ENCODE measurements around the gene ZC2HC1C. TPM values are rescaled to one million over a fixed set of nuclear protein-coding genes. Genes with fewer than 3 reads are reported as not detected.
A peak's percentile ranks its signal among the peaks of the same experiment; 100 is the strongest.

ZC2HC1C gene
- total RNA-seq, 1 experiment from 2014 or later, result 1.3 TPM

GRCh38 chr14:75051556-75051899, 17.9 kb upstream of the ZC2HC1C start:
- POLR2A ChIA-PET, result interaction anchor here (0.9 to 4.9 kb wide), 5 partner anchors 13 to 48 kb away, joined by 3 to 49 read pairs (median 6); partner anchors contain the start of genes ACYP1 and ZC2HC1C
- Mint-ChIP-seq H3K36me3 (ENCODE audit: insufficient read depth, unreplicated experiment) (peaks cover 20% of the 10 kb centered on the region), H3K9me3 (ENCODE audit: unreplicated experiment) (no peaks in the 10 kb centered on the region), H3K4me1 (ENCODE audit: insufficient read depth, unreplicated experiment) (peaks cover 36% of the 10 kb centered on the region), H3K27ac (ENCODE audit: low read depth, unreplicated experiment) (peak overlapping the region; percentile 95), H3K4me3 (ENCODE audit: unreplicated experiment) (peak overlapping the region; percentile 83), H3K27me3 (ENCODE audit: insufficient read depth, unreplicated experiment) (no peaks in the 10 kb centered on the region)
- CTCF ChIA-PET, result interaction anchor here (0.6 to 1.1 kb wide), 6 partner anchors 105 to 548 kb away, joined by 3 to 4 read pairs (median 3); no protein-coding TSS in a partner anchor
- TF ChIP-seq, protein P1, sequence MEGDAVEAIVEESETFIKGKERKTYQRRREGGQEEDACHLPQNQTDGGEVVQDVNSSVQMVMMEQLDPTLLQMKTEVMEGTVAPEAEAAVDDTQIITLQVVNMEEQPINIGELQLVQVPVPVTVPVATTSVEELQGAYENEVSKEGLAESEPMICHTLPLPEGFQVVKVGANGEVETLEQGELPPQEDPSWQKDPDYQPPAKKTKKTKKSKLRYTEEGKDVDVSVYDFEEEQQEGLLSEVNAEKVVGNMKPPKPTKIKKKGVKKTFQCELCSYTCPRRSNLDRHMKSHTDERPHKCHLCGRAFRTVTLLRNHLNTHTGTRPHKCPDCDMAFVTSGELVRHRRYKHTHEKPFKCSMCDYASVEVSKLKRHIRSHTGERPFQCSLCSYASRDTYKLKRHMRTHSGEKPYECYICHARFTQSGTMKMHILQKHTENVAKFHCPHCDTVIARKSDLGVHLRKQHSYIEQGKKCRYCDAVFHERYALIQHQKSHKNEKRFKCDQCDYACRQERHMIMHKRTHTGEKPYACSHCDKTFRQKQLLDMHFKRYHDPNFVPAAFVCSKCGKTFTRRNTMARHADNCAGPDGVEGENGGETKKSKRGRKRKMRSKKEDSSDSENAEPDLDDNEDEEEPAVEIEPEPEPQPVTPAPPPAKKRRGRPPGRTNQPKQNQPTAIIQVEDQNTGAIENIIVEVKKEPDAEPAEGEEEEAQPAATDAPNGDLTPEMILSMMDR (IDR thresholded peaks at IDR 0.05; ENCODE audit: unreplicated experiment), result no peak
- DNase-seq (ENCODE audit: unreplicated experiment), result no peak
- intact Hi-C loops (cut with micrococcal nuclease), result no loop called here
- no TSS peak for BruUV-seq (replicated peaks)

DNA sequence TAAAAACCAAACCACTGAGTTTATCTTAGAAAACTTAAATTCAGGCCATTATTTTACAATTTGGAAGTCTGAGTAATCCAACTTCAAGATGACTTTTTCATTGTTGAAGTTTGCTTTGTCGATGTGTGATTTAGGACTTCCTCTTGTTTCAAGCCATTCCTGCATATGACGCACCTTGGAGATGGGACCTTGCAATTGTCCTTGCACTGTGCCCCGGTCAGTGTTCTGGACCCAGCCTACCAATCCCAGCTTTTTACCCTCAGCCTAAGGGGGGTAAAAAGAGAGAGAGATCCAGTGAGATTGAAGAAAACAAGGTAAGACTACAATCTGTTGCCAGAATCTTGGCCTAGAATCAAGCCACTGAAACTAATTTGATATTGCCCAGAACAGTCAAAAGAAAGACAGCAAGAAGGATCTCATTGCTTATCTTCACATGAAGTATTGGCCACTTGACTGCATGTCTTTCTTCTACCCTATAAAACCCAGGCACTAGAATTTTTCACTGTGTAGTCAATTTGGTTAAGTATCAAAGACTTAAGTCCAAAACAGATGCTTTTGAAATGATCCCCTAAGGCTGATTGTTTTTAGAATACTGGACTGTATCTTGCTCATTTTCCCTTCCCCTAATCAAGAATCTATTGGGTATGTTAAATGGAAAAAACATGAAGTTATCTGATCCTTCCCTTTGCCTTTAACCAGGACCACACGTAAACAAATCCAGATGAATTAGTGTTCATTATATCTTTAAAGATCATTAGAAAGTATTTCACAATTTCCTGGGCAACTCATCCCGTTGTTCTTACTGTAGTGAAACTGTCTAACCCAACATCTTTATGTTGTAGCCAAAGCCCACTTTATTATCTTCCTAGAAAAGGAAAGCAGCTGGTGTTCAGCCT, 15.8 kb upstream of the ZC2HC1C start:
- Mint-ChIP-seq H3K36me3 (ENCODE audit: insufficient read depth, unreplicated experiment) (peaks cover 22% of the 10 kb centered on the region), H3K9me3 (ENCODE audit: unreplicated experiment) (no peaks in the 10 kb centered on the region), H3K27me3 (ENCODE audit: insufficient read depth, unreplicated experiment) (no peaks in the 10 kb centered on the region), H3K4me1 (ENCODE audit: insufficient read depth, unreplicated experiment) (peaks cover 36% of the 10 kb centered on the region), H3K4me3 (ENCODE audit: unreplicated experiment) (no peak overlapping the region), H3K27ac (ENCODE audit: low read depth, unreplicated experiment) (no peak overlapping the region)
- no TSS peak for BruUV-seq (replicated peaks)
- ChIA-PET POLR2A (interaction anchor here (0.8 to 4.9 kb wide), 3 partner anchors 11 to 16 kb away, joined by 3 to 49 read pairs (median 5); partner anchors contain the start of genes ACYP1 and ZC2HC1C), CTCF (interaction anchor here (0.6 to 1.3 kb wide), 3 partner anchors 10 to 51 kb away, joined by 3 to 4 read pairs (median 3); partner anchors contain the start of genes ACYP1 and EIF2B2)
- TF ChIP-seq, protein P1 (IDR thresholded peaks at IDR 0.05; ENCODE audit: unreplicated experiment), result no peak
- intact Hi-C loops (cut with micrococcal nuclease), result no loop called here
- DNase-seq (ENCODE audit: unreplicated experiment), result no peak

GRCh38 chr14:75054421-75054820, 15.0 kb upstream of the ZC2HC1C start:
- ChIA-PET CTCF (interaction anchor here (0.6 kb wide), 1 partner anchor 52 kb away, joined by 4 read pairs; the partner anchor contains the start of gene EIF2B2), POLR2A (interaction anchor here (0.8 to 1.3 kb wide), 2 partner anchors 11 to 15 kb away, joined by 3 to 5 read pairs; partner anchors contain the start of gene ZC2HC1C)
- H3K4me3 Mint-ChIP-seq (ENCODE audit: unreplicated experiment), result no peak overlapping the region
- no peak overlapping the region for H3K27ac Mint-ChIP-seq (ENCODE audit: low read depth, unreplicated experiment)
- DNase-seq (ENCODE audit: unreplicated experiment), result no peak
- no TSS peak for BruUV-seq (replicated peaks)
- TF ChIP-seq, protein P1 (IDR thresholded peaks at IDR 0.05; ENCODE audit: unreplicated experiment), result no peak
- no peaks in the 10 kb centered on the region for H3K9me3 Mint-ChIP-seq (ENCODE audit: unreplicated experiment)
- intact Hi-C loops (cut with micrococcal nuclease), result no loop called here
- peaks cover 33% of the 10 kb centered on the region for H3K4me1 Mint-ChIP-seq (ENCODE audit: insufficient read depth, unreplicated experiment)
- H3K27me3 Mint-ChIP-seq (ENCODE audit: insufficient read depth, unreplicated experiment), result no peaks in the 10 kb centered on the region
- peaks cover 23% of the 10 kb centered on the region for H3K36me3 Mint-ChIP-seq (ENCODE audit: insufficient read depth, unreplicated experiment)

GRCh38 chr14:75059642-75060041, 9.8 kb upstream of the ZC2HC1C start:
- BruUV-seq (replicated peaks), result no TSS peak
- CTCF ChIA-PET, result no interaction called here

More at GRCh38 chr14:75059642-75060041, 9.8 kb upstream of the ZC2HC1C start:
- TF ChIP-seq, protein P1 (IDR thresholded peaks at IDR 0.05; ENCODE audit: unreplicated experiment), result no peak
- Mint-ChIP-seq H3K4me1 (ENCODE audit: insufficient read depth, unreplicated experiment) (peaks cover 13% of the 10 kb centered on the region), H3K27ac (ENCODE audit: low read depth, unreplicated experiment) (peak overlapping the region; percentile 32), H3K27me3 (ENCODE audit: insufficient read depth, unreplicated experiment) (no peaks in the 10 kb centered on the region), H3K36me3 (ENCODE audit: insufficient read depth, unreplicated experiment) (peaks cover 16% of the 10 kb centered on the region), H3K9me3 (ENCODE audit: unreplicated experiment) (no peaks in the 10 kb centered on the region), H3K4me3 (ENCODE audit: unreplicated experiment) (no peak overlapping the region)
- no peak for DNase-seq (ENCODE audit: unreplicated experiment)
- intact Hi-C loops (cut with micrococcal nuclease), result no loop called here
- POLR2A ChIA-PET, result no interaction called here

Measured in MCF 10A (cell line).